B cell (primary cell): ENCODE results near the gene TCAP.

Source experiments
- EZH2 ChIP-seq: IDR thresholded peaks from 2 replicates; pipeline ENCODE4 v1.6.1; 2012; ENCODE audit warnings: borderline replicate concordance, low read depth, mild to moderate bottlenecking, moderate library complexity, low read length; ENCODE audit not compliant: insufficient read depth, poor library complexity, severe bottlenecking
- TF ChIP-seq, protein P1 (sequence below): fragments of 200-600 bp; IDR thresholded peaks from one replicate; pipeline ENCODE4 v1.8.0; 2022; ENCODE audit warnings: antibody characterized with exemption, mild to moderate bottlenecking

DNA sequence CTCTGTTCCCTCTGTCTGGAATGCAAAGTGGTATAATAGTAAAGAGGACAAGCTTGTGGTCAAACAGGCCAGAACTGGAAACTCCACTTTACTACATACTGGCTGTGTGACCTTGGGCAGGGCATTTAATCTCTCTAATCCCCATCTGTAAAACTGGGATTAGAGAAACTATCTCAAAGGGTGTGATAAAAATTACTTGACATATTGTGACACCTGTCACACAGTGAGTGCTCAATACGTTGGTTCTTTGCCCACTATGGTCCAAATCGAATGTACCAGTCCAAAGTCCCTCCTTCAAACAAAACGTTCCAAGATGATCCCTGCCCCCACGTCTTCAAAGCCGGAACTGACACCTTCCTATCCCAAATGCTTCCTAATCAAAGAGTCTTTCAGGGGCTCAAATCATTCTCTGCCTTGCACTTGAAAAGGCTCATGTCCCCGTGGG, 22.0 kb downstream of the TCAP start:
- TF ChIP-seq, protein P1, sequence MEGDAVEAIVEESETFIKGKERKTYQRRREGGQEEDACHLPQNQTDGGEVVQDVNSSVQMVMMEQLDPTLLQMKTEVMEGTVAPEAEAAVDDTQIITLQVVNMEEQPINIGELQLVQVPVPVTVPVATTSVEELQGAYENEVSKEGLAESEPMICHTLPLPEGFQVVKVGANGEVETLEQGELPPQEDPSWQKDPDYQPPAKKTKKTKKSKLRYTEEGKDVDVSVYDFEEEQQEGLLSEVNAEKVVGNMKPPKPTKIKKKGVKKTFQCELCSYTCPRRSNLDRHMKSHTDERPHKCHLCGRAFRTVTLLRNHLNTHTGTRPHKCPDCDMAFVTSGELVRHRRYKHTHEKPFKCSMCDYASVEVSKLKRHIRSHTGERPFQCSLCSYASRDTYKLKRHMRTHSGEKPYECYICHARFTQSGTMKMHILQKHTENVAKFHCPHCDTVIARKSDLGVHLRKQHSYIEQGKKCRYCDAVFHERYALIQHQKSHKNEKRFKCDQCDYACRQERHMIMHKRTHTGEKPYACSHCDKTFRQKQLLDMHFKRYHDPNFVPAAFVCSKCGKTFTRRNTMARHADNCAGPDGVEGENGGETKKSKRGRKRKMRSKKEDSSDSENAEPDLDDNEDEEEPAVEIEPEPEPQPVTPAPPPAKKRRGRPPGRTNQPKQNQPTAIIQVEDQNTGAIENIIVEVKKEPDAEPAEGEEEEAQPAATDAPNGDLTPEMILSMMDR = no peak
- no peak for TF ChIP-seq EZH2
